AG08395 (cell line): ENCODE results near the gene MBD3L1.

Experiments used
- DNase-seq: peaks from one replicate; pipeline ENCODE4 v3.0.0; 2012; ENCODE audit warnings: mixed read lengths, low spot score

MBD3L1 gene

DNA sequence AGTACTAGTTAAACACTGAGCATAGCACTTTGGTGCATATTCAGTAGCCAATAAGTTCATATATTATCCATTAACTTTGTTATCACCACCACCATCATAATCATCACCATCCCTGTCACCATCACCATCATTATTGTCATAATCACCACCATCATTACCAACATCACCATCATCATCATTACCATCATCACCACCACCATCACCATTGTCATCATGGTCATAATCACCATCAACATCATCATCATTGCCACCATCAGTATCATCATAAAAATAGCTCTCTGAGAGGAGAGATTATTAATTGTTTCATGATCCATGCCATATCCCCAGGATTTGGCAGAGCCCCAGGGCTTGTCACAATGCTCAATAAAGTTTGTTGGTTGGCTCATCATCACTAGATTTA is 49.3 kb downstream of the MBD3L1 start:
- DNase-seq: no peak

- no peak for DNase-seq
Observed at GRCh38 chr19:8884416-8884815, 52.2 kb downstream of the MBD3L1 start.

DNA sequence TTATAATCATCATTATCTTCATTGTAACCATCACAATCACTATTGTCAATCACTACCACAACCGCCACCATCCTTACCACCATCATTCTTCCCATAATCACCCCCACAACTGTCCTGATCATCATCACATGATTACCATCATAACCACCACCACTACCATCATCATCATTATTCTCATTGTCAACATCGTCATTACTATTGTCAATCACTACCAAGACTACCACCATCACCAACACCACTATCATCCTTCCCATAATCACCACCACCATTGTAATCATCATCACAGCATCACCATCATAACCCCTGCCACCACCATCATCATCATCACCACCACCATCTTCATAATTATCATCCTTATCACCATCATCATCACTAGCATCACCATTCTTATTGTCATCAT is 55.2 kb downstream of the MBD3L1 start:
- no peak for DNase-seq

DNA sequence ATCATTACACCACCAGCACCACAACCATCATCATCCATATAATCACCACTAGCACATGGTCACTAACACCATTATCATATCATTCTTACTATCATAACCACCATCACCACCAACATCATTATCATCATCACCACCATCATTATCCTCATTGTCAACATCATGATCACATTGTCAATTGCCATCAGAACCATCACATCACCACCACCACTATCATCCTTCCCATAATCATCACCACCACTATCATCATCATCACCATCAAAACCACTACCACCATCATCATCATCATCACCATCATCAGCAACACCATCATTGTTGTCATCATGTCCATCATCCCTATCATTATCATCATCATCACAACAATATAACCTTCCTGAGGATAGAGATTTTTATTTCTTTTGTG is 58.1 kb downstream of the MBD3L1 start:
- DNase-seq: no peak
